NCI-H2029 treated with DMSO at 0.1 percent for 48 hours (cell line): ENCODE measurements around the gene TRAF1.

ENCODE experiments used
- DNase-seq: peaks from one replicate; lab custom pipeline; 2025; lab: John Stamatoyannopoulos, UW

Gene TRAF1

GRCh38 chr9:120923620-120924328, 2.8 kb downstream of the TRAF1 start:
- DNase-seq: no peak

GRCh38 chr9:120922404-120923195, 4.0 kb downstream of the TRAF1 start:
- DNase-seq: no peak

GRCh38 chr9:120921661-120922181, 4.9 kb downstream of the TRAF1 start:
- DNase-seq: no peak

DNA sequence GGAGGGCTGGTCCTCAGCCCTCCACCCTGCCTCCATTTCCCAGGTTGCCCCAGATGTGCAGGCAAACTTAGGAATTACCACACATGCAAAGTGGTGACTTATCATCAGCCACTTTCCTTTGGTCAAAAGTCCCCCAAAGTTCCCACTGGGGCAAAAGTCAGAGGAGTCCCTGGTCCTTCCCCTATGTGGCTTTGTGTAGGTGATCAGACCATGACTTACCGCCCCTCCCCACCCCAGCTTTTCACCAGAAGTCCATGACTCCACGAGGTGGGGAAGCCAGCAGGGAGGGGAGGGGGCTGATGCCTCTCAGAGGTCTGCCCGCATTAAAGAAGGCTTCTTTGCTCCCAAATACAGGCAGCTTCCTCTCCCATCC, 5.8 kb downstream of the TRAF1 start:
- no peak for DNase-seq

DNA sequence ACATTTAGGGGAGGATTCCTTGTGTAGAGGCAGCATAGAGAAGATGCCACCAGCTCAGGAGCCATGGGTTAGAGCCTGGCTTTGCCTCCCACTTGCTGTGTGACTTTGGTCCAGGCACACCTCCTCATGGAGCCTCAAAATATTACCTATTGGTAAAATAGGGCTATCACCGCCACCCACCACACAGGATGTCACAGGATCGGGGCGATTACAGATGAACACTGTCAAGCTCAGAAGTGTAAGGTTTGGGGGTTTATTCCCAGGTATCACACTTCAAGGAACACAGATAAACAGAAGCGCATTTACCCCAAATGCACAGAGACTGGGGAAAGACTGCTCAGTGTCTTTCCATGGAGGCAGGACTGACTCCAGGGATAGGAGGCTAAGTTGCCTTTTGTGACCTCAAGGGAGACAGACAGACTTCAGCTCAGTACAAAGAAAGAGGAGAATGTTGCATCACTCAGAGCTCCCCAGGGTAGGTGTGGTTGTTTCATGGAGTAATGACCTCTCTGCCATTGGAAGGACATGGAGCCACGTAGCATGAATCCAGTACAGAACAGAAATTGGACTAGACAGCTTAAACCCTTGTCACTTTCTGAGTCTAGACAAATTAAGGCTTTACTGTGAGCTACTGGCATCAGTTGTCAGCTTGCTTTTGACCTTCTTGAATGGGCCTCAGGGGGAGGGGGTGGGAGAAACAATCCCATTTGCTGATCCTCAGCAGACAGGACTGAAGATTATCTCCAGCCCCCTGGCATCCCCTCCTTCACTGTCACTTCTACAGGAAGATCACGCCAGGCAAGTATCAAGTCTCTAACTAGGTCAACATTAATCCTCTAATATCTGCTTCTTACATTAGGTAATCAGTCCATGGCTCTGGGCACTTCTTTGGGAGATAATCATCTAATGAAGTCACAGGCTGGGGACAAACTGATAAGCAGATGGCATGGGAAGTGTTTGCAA, 6.5 kb downstream of the TRAF1 start:
- DNase-seq: no peak

GRCh38 chr9:120918931-120919842, 7.4 kb downstream of the TRAF1 start:
- no peak for DNase-seq

DNA sequence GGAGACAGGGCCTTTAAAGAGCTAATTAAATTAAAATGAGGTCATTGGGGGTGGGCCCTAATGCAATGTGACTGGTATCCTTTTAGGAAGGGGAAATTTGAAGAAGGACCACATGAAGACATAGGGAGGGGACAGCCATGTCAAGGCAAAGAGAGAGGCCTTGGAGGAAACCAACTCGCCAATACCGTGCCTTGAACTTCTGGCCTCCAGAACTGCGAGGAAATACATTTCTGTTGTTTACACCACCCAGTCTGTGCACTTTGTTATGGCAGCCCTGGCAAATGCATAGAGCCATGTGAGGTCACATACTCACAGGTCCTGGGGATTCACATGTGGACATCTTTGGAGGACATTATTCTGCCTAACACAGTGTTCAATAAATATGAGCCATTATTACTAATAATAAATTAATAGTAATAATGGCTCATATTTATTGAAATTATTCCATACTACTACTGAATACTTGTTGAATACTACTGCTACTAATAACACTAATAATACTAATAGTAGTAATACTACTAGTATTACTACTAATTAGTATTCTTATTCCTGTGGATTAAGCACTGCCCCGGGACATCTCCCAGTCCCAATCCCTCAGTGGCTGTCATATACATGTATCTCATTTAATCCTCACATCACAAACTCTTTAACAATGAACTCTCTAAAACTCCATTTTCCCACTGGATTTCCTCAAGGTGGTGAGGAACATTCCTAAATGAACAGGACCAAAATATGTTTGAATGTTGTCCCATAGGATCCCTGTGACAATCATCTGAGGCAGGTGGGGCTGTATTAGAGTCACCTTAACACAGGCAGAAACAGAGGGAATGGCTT, 8.4 kb downstream of the TRAF1 start:
- no peak for DNase-seq

- no peak for DNase-seq
Observed at GRCh38 chr9:120916991-120917880, 9.4 kb downstream of the TRAF1 start.

DNA sequence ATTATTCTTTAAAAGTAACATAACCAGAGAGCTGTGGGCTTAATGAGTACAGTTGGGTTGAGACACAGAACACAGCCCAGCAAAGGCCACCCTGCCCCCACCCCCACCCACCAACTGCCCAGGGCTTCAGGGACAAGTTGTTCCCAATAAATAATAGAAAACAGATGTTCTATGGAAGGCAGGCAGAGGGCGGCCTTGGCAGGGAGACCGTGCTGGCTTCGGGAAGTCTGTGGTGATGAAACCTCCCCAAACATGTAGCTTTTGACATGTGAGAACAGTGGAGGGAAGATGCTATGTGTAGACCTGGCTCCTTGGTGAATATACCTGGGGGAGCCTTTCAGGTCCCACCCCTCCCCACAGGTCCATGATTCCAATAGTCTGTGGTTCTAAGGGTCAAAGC, 10.0 kb downstream of the TRAF1 start:
- no peak for DNase-seq

- DNase-seq: no peak
Observed at GRCh38 chr9:120915854-120916470, 10.6 kb downstream of the TRAF1 start.

GRCh38 chr9:120914953-120915352, 11.6 kb downstream of the TRAF1 start:
- DNase-seq: no peak

DNA sequence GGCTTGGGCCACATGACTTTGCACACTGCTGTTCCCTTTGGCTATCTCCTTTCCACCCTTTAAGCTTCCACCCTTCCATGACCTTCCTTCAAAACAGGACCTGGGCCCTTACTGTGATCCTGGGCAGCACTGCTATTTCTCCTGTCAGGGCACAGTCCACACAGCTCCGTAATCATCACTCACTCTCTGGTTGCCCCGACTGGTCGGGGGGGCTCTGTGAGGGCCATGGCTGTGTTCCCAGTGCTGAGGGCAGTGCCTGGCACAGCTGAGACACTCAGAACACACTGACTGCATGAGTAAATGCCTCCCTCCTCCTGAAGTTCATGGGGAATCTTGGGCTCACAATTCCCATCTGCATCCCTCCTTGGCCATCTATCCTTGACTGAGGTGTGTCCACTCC, 12.2 kb downstream of the TRAF1 start:
- DNase-seq: no peak

DNA sequence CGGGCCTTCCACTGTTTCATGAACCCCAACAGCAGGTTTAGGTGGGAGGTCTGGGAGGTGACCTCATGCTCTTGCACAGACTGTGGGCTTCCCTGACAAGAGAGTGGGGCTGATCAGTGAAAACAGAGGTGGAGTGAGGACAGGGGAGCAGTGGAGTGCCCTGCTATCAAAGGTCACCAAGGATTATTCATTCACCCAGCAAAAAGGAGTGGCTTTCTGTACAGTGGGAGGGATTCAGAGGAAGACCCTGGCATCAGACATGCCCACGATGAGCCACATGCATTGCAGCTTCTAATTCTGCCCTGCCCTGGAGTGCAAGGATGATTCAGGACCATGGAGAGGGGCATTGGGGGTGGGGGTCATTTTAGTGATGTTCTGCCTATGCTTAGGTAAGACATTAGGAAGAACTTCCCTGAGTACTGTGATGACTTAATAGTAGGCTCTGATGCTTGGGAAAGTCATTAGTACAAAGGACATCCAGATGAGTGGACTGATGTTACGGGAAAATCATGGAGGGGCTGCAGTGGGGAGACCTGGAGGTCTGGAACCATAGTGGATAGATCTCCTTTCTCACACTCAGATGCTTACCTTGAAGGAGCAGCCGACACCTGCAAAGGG, 12.8 kb downstream of the TRAF1 start:
- no peak for DNase-seq

DNA sequence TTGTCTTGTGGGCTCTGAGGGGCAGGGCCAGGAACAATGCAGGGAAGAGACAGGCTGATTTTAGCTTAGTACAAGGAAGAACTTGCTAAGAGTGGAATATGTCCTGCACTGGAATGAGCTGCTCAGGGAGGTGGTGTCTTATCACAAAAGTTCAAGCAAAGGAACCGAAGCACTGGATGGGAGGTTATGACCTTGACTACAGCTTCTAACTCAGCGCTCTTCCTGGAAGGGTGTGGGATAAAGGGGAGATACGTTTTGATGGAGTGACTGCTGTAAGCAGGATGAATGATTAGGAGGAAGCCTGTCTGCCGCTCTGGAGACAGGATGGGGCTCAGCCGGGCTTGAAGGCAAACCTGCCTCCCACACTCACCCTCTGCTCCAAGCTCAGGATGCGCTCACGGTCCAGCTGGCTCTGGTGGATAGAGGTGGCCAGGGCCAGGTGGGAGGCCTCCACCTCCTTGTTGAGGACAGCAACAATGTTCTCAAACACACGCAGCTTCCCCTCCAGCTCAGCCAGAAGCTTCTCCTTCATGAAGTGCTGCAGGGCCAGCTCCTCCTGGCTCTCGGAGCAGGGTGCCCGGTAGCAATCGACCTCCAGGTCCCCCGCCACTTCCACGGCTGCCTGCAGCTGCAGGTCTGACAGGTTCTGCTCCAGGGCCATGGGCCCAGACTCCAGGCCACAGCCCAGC, 13.5 kb downstream of the TRAF1 start:
- DNase-seq: no peak

DNA sequence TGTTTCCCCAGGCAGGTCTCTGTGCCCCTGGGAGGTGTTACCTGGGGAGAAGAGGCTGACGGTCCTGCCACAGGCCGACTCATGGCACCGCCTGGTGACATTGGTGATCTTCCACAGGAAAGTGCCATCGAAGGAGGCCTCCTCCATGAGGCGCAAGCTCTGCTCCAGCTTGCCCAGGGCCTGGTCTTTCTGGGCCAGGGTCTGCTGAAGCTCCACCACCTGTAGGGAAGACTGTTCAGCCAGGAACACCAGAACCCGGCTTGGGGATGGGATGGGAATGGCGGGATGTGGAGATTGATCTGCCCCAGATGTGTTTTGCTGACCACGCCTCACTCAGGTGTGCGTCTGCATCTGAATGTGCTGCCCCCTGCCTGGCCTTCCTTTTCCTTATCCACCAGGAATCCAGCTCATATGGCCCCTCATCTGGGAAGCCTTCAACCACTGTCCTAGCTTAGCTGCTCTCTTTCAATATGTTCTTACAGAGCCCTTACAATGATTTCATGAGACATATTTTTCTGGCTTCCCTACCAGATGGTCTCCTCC, 15.2 kb downstream of the TRAF1 start:
- DNase-seq: no peak

- no peak for DNase-seq
Observed at GRCh38 chr9:120910643-120911042, 16.0 kb downstream of the TRAF1 start.

GRCh38 chr9:120909904-120910303, 16.7 kb downstream of the TRAF1 start:
- no peak for DNase-seq
